Stomach (tissue), 9 donors: ENCODE results near the gene DNAJC5G. TPM values are rescaled to one million over a fixed set of nuclear protein-coding genes. Genes with fewer than 3 reads are reported as not detected.

ENCODE experiments used
- DNase-seq, 2 donors: peaks; one replicate each; pipeline versions ENCODE4 v3.0.0 to v3.0.0-alpha.2; 2013 to 2019
- H3K27ac ChIP-seq, 5 donors: fragments of 200-600 bp in 4 of 5; sonication (generic) in 4 of 5; one replicate each; pipeline ENCODE4 v1.5.1; 2013 to 2019; ENCODE audit warnings: mild to moderate bottlenecking in 1 of 5, moderate library complexity in 1 of 5
- H3K27me3 ChIP-seq, 3 donors: fragments of 200-600 bp; sonication (generic); one replicate each; pipeline ENCODE4 v1.5.1; 2017 to 2019; ENCODE audit warnings: mixed run types in 1 of 3
- H3K36me3 ChIP-seq, 4 donors: fragments of 200-600 bp; sonication (generic); 1 replicate in 3 of 4; 2 replicates in 1 of 4; pipeline ENCODE4 v1.5.1; 2016 to 2019
- H3K4me1 ChIP-seq, 4 donors: fragments of 200-600 bp; sonication (generic); one replicate each; pipeline ENCODE4 v1.5.1; 2016 to 2019
- H3K4me3 ChIP-seq, 4 donors: fragments of 200-600 bp; sonication (generic) in 3 of 4; one replicate each; pipeline ENCODE4 v1.5.1; 2016 to 2019; ENCODE audit warnings: mild to moderate bottlenecking in 1 of 4
- H3K9me3 ChIP-seq, 4 donors: fragments of 200-600 bp; sonication (generic); one replicate each; pipeline ENCODE4 v1.5.1; 2016 to 2019
- CTCF ChIP-seq, 7 experiments: fragments of 450-650 bp in 4 of 7; fragments of 200-600 bp in 3 of 7; sonication (generic) in 3 of 7; IDR thresholded peaks; one replicate each; pipeline ENCODE4 v1.5.1; 2016 to 2019; ENCODE audit warnings: antibody characterized with exemption in 7 of 7, control low read depth in 2 of 7, mild to moderate bottlenecking in 1 of 7
- EP300 ChIP-seq: sonication (generic); formaldehyde crosslinking; IDR thresholded peaks from one replicate; pipeline ENCODE4 v1.6.1; 2017; ENCODE audit warnings: antibody characterized with exemption
- POLR2A ChIP-seq, 4 donors: fragments of 450-650 bp; IDR thresholded peaks; one replicate each; pipeline ENCODE4 v1.6.1; 2016; ENCODE audit warnings: antibody characterized with exemption in 4 of 4, control low read depth in 2 of 4, mild to moderate bottlenecking in 1 of 4, moderate library complexity in 1 of 4
- POLR2AphosphoS5 ChIP-seq, 3 donors: sonication (generic); formaldehyde crosslinking; IDR thresholded peaks; one replicate each; pipeline ENCODE4 v1.6.1; 2016; ENCODE audit warnings: antibody characterized with exemption in 3 of 3
- WGBS, 5 donors: extraction: QIAGEN DNeasy Blood & Tissue Kit in 3 of 5; methylation state at CpG; one replicate each; pipeline versions ENCODE4 v1.1.5 to v1.1.7; 2013 to 2018; 5-methylcytosine and 5-hydroxymethylcytosine counted together
- intact Hi-C: fragments of 100-400 bp; cut with DNase I; formaldehyde crosslinking; loops from one replicate; pipeline ENCODE4 v1.15.1; 2023; ENCODE audit warnings: low total_unique reads
- polyA plus RNA-seq, 3 donors: library from polyadenylated mRNA; stranded (reverse); fragments of 200-250 nt; gene quantifications; one replicate each; pipeline ENCODE4 v1.2.3, GENCODE V29; 2013
- total RNA-seq, 5 donors: library from RNA; depleted of rRNA; stranded (reverse); fragments of >200 nt; gene quantifications; one replicate each; pipeline versions ENCODE4 v1.1.0 to v1.2.3, GENCODE V29; 2014 to 2016
- donor health status: healthy with polysubstance abuse.
- donor health status: Bipolar disorder and iron deficiency.
- donor health status: healthy.

Gene DNAJC5G
- total and polyA plus RNA-seq, 8 donors: not detected

GRCh38 chr2:27233341-27233740 is 41.9 kb upstream of the DNAJC5G start:
- H3K4me3 ChIP-seq: no peak overlapping the region
- H3K27ac ChIP-seq: no peak overlapping the region
- WGBS, 5 donors: 89 to 97% (median 95%) methylated on average over 6 to 14 of the region's 14 CpGs
- H3K36me3 ChIP-seq: peaks cover 81 to 100% (median 100%) of the 10 kb centered on the region in 4 donors
- no peak for DNase-seq
- intact Hi-C loops: no loop called here
- no peaks in the 10 kb centered on the region for H3K27me3 ChIP-seq
- TF ChIP-seq POLR2A (IDR thresholded peaks at IDR 0.05): no peak
- no peak for TF ChIP-seq EP300
- TF ChIP-seq POLR2AphosphoS5 (IDR thresholded peaks at IDR 0.05): no peak
- no peak for TF ChIP-seq CTCF (IDR thresholded peaks at IDR 0.05)
- H3K4me1 ChIP-seq: no peaks in the 10 kb centered on the region
- H3K9me3 ChIP-seq: no peaks in the 10 kb centered on the region

GRCh38 chr2:27236136-27236535 is 39.1 kb upstream of the DNAJC5G start:
- peaks cover 92 to 100% (median 100%) of the 10 kb centered on the region in 4 donors for H3K36me3 ChIP-seq
- intact Hi-C loops: no loop called here
- TF ChIP-seq EP300 (no peak), POLR2AphosphoS5 (IDR thresholded peaks at IDR 0.05) (no peak), POLR2A (IDR thresholded peaks at IDR 0.05) (no peak), CTCF (IDR thresholded peaks at IDR 0.05) (no peak)
- H3K27me3 ChIP-seq: no peaks in the 10 kb centered on the region
- H3K4me3 ChIP-seq: no peak overlapping the region
- DNase-seq: no peak
- no peaks in the 10 kb centered on the region for H3K4me1 ChIP-seq
- WGBS, 5 donors: 94 to 98% (median 97%) methylated on average over 12 of the region's 12 CpGs
- H3K9me3 ChIP-seq: no peaks in the 10 kb centered on the region
- no peak overlapping the region for H3K27ac ChIP-seq

GRCh38 chr2:27236626-27237025 is 38.6 kb upstream of the DNAJC5G start:
- Histone ChIP-seq H3K4me1 (no peaks in the 10 kb centered on the region), H3K9me3 (no peaks in the 10 kb centered on the region), H3K4me3 (no peak overlapping the region), H3K27ac (no peak overlapping the region), H3K36me3 (peaks cover 96 to 100% (median 100%) of the 10 kb centered on the region in 4 donors), H3K27me3 (no peaks in the 10 kb centered on the region)
- DNase-seq: no peak
- intact Hi-C loops: no loop called here
- no peak for TF ChIP-seq EP300
- no peak for TF ChIP-seq POLR2AphosphoS5 (IDR thresholded peaks at IDR 0.05)
- TF ChIP-seq CTCF (IDR thresholded peaks at IDR 0.05): no peak
- no peak for TF ChIP-seq POLR2A (IDR thresholded peaks at IDR 0.05)
- 91 to 98% (median 92%) methylated on average over 3 of the region's 3 CpGs for whole genome bisulfite sequencing, 5 donors

GRCh38 chr2:27237341-27237945 is 37.8 kb upstream of the DNAJC5G start:
- DNase-seq: no peak
- no peak overlapping the region for H3K4me3 ChIP-seq
- intact Hi-C loops: no loop called here
- peaks cover 97 to 100% (median 100%) of the 10 kb centered on the region in 4 donors for H3K36me3 ChIP-seq
- TF ChIP-seq CTCF (IDR thresholded peaks at IDR 0.05) (no peak), EP300 (no peak), POLR2A (IDR thresholded peaks at IDR 0.05) (no peak), POLR2AphosphoS5 (IDR thresholded peaks at IDR 0.05) (no peak)
- H3K9me3 ChIP-seq: no peaks in the 10 kb centered on the region
- no peak overlapping the region for H3K27ac ChIP-seq
- H3K4me1 ChIP-seq: no peaks in the 10 kb centered on the region
- H3K27me3 ChIP-seq: no peaks in the 10 kb centered on the region
- 93 to 97% (median 96%) methylated on average over 8 to 15 of the region's 15 CpGs for WGBS, 5 donors
